Fibroblast of skin of left biceps (primary cell): Measurements from ENCODE around the gene LMX1B.

Experiments
- DNase-seq, 2 experiments: peaks; one replicate each; pipeline ENCODE4 v3.0.0-alpha.2; 2013; ENCODE audit warnings: low read depth in 2 of 2

The LMX1B gene

DNA sequence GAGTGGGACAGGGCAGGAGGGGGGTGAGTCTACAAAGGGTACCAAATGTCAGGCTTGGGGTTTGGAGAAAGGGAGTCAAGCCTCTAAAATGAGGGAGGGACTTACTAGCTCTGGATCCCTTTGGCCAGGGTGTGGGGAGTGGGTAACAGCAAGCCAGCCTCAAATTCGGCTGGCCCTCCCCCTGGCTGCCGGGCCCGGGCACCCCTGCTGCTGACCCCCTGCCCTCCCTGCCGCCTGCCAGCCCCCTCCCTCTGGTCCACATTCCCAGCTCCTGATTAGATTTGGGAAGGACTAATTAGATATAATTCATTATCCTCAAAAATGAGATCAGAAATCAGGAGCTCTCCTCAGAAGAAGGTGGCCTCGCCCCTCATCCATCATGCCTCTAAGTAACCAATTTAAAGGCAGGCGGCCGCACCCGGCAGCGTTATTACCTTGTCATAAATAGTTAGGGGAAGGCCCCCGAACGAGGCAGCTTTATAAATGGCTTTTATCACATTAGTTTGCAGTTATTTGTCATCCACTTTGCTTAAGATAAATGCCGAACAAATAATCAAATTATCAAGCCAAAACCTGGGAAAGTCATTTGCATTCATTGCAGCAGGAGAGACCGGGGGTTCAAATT lies 44.6 kb downstream of the LMX1B start:
- DNase-seq, result no peak

DNA sequence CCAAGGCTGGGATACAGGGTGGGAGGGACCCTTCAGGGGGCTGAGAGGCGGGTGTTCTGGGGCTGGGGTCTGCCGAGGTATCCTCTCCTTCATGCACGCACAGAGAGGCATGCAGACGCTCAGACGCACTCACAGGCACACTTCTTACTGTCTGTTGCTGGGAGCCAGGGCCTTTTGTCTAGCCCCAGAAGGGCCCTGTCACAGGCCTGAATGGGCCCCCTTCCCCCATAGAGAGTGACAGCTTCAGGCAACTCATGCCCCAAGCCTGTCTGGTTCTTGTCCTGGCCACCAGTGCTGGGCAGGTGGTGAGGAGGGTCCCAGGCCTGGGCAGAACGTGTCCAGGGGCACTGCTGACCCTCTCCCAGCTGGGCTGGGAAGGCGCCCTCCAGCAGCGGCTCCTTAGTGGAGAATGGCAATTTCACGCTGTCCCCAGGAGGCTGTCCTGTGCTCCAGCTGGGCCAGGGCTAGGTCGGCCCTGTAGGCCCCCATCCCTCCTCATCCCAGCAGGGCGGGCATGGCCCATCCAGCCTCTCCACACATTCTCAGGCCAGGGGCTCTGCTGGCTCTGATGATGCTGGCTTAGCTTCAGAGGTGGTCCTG lies 45.3 kb downstream of the LMX1B start:
- no peak for DNase-seq

- no peak for DNase-seq
Observed at GRCh38 chr9:126661122-126661520, 47.4 kb downstream of the LMX1B start.

- DNase-seq, result no peak
Observed at GRCh38 chr9:126661521-126662251, 48.0 kb downstream of the LMX1B start.

GRCh38 chr9:126663661-126664072 lies 49.9 kb downstream of the LMX1B start:
- DNase-seq, result no peak

- no peak for DNase-seq
Observed at GRCh38 chr9:126664900-126665643, 51.3 kb downstream of the LMX1B start.

GRCh38 chr9:126665644-126666035 lies 51.9 kb downstream of the LMX1B start:
- no peak for DNase-seq

GRCh38 chr9:126666155-126666803 lies 52.6 kb downstream of the LMX1B start:
- DNase-seq, result no peak

- DNase-seq, result no peak
Observed at GRCh38 chr9:126667190-126668055, 53.7 kb downstream of the LMX1B start.

DNA sequence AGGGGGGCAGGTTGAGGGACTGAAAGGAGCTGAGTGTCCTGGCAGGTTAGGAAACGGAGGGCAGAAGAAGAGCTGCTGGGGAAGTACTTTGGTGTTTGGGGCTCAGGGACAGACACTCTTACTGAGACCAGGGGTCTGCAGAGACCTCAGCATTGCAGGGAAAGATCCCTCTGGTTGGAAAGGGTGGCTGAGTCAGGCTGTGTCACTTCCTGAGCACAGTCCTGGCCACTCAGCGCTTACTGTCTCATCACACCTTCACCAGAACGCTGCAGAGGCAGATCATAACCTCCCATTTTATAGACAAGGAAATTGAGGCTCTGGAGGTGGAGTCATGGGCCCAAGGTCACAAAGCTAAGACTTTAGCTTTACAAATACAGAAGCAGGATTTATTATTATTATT lies 54.3 kb downstream of the LMX1B start:
- DNase-seq, result no peak

DNA sequence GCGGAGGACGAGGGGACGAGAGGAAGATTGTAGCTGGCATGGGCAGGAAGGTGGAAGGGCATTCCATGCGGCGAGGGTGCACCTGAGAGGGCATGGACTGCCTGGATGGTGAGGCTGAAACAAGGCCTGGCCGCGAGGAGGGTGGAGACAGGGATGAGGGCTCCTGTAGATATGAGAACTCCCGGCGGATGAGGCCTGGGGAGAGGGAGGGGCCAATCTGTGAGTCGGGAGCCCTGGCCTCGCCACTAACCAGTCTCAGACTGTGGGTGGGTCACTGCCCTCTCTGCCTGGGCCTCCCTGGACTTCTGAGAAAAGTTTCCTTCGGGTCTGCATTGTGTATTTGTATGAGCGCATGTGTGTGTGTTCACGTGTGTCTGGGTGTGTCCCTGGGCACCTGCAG lies 55.4 kb downstream of the LMX1B start:
- DNase-seq, result no peak

- no peak for DNase-seq
Observed at GRCh38 chr9:126670270-126670669, 56.5 kb downstream of the LMX1B start.

GRCh38 chr9:126671381-126671831 lies 57.7 kb downstream of the LMX1B start:
- DNase-seq, result no peak

GRCh38 chr9:126671983-126672382 lies 58.3 kb downstream of the LMX1B start:
- no peak for DNase-seq

DNA sequence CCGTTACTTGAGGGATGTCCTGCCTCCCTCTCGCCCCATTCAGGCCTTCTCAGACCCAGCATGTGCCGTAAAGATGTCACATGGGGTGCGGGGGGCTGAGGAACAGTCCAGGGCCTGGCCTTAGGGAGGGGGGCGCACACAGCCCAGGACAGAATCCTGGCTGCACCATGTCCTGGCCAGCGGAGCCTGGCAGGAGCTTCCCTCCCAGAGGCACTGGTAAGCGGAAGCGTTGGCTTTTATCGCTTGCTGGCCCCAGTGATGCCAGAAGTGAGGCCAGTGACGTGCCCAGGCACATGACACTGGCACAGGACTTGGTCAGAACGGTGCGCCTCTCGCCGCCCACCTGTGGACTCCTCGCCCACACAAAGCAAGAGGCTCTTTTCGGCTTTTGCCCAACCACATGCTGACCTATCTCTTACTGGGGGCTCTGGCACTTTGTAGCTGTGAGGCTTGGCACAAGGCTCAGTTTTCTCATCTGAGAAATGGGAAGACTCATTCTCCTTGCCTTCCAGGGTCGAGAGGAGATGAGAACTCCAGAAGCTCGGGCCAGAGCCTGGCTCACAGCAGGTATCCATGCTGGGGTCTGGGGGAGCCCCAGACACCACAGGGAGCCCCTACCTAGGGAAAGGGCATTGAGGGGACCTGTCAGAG lies 59.0 kb downstream of the LMX1B start:
- no peak for DNase-seq

- no peak for DNase-seq
Observed at GRCh38 chr9:126673689-126674364, 60.1 kb downstream of the LMX1B start.

DNA sequence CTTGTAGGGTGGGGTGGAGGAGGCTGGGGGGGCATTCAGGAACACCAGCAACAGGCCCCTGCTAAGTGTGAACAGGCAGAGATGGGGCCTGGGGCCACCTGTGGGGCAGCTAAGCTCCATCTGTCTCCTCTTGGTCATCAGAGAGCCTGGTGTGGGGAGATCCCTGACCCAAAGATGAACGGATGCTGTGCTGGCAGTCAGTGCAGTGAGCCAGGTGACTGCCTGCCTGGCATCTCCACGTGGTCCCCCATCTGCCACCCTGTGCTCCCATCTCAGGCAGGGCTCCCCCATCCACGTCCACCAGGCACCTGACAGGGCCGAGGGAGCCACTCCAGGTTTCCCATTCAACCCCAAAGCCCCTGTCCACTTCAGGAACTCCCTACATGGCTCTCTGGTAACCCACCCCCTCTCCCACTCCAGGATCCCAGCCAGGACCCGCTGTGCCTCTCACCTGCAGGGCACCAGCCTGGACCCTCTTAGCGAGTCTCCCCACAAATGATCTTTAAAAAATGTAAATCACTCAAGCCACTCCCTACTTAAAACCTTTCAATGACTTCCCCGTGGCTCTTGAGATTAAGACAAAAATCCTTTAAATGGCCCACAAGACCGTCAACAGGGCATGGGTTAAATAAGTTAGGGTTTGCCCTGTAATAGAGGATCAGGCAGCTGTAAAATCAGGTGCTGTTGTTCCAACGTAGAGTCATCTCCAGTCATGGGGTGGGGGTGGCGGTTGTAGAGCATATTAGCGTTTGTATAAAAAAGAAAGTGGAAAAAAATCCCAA lies 60.8 kb downstream of the LMX1B start:
- DNase-seq, result no peak

DNA sequence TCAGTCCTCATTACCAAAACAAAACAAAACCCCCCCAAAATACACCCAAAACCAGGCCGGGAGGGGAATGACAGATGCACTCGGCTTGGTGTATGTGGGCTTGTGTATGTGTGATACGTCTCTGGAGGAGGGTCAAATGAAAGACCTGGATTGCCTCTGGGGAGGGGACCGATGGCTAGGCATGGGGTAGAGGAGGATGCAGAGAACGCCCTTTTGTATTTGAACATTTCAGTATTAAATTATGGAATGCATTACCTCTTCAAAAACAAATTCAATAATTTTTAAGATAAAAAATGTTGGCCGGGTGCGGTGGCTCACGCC lies 61.4 kb downstream of the LMX1B start:
- no peak for DNase-seq

GRCh38 chr9:126676102-126676684 lies 62.5 kb downstream of the LMX1B start:
- no peak for DNase-seq
